ENCODE data around the gene POU6F2.

The POU6F2 gene, protein sequence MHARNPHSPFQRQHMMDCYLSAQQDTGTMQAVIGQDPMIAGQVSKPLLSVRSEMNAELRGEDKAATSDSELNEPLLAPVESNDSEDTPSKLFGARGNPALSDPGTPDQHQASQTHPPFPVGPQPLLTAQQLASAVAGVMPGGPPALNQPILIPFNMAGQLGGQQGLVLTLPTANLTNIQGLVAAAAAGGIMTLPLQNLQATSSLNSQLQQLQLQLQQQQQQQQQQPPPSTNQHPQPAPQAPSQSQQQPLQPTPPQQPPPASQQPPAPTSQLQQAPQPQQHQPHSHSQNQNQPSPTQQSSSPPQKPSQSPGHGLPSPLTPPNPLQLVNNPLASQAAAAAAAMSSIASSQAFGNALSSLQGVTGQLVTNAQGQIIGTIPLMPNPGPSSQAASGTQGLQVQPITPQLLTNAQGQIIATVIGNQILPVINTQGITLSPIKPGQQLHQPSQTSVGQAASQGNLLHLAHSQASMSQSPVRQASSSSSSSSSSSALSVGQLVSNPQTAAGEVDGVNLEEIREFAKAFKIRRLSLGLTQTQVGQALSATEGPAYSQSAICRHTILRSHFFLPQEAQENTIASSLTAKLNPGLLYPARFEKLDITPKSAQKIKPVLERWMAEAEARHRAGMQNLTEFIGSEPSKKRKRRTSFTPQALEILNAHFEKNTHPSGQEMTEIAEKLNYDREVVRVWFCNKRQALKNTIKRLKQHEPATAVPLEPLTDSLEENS

GRCh38 chr7:38977685-38978084 lies at the start of gene POU6F2:
Gene POU6F2, plus strand, starts transcription at chr7:38977909. Its CDS starts 45 bp downstream, at chr7:38977954.
- no peak within 1 kb of the TSS for H3K27ac ChIP-seq (ENCODE audit: low read depth, low read length)
- H4K20me1 ChIP-seq (ENCODE audit: control insufficient read depth, insufficient read depth, low read depth, low read length) = no peaks in the 10 kb centered on the region
- TF ChIP-seq EZH2phosphoT487 (IDR thresholded peaks at IDR 0.05; ENCODE audit: borderline replicate concordance, low read length) (no peak), CTCF (IDR thresholded peaks at IDR 0.05; ENCODE audit: low read depth, low read length, poor library complexity, severe bottlenecking) (no peak)
- H3F3A ChIP-seq (ENCODE audit: control insufficient read depth, insufficient read depth) = no peaks in the 10 kb centered on the region
- H3K4me2 ChIP-seq (ENCODE audit: low read length) = no peak within 1 kb of the TSS
- H3K27me3 ChIP-seq (ENCODE audit: control insufficient read depth, low read length) = peaks cover 5% of the 10 kb centered on the region; the same call in 1 of the 2 replicates
- H3K36me3 ChIP-seq (ENCODE audit: control insufficient read depth, low read length) = no peaks in the 10 kb centered on the region
- H3K79me2 ChIP-seq (ENCODE audit: control insufficient read depth, low read length) = no peaks in the 10 kb centered on the region
- H3K4me1 ChIP-seq (ENCODE audit: control insufficient read depth, low read length) = no peaks in the 10 kb centered on the region
- no peak within 1 kb of the TSS for H3K4me3 ChIP-seq (ENCODE audit: low read length)
- no peaks in the 10 kb centered on the region for H3K9me2 ChIP-seq (replicated peaks; ENCODE audit: control insufficient read depth, low read length)
- H3K9me3 ChIP-seq (ENCODE audit: control insufficient read depth, insufficient read depth, low read length) = no peaks in the 10 kb centered on the region

DNA sequence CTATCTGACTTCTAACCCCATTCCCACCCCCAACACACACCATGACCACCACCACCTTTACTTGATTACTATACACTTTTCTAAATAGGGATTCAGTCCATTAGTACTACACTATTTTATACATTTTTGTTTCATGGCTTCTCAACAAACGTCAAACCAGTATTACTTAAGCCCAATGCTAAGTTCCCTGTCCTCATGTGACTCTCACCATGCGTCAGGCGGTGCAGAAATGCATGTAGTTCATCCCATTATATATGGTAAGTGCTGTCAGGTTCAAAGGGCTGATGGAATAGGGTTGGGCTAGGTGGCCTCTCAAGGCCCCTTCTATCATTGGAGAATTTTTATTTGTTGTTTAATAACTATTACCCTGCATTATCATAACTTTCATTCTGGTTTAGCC lies 49.2 kb upstream of the POU6F2 start:
- H3K9me3 ChIP-seq (ENCODE audit: control insufficient read depth, insufficient read depth, low read length) = no peaks in the 10 kb centered on the region
- no peaks in the 10 kb centered on the region for H3K36me3 ChIP-seq (ENCODE audit: control insufficient read depth, low read length)
- H3K27me3 ChIP-seq (ENCODE audit: control insufficient read depth, low read length) = peaks cover 9% of the 10 kb centered on the region
- no peak overlapping the region for H3K4me2 ChIP-seq (ENCODE audit: low read length)
- no peaks in the 10 kb centered on the region for H3K9me2 ChIP-seq (replicated peaks; ENCODE audit: control insufficient read depth, low read length)
- H4K20me1 ChIP-seq (ENCODE audit: control insufficient read depth, insufficient read depth, low read depth, low read length) = no peaks in the 10 kb centered on the region
- H3K79me2 ChIP-seq (ENCODE audit: control insufficient read depth, low read length) = no peaks in the 10 kb centered on the region
- no peaks in the 10 kb centered on the region for H3F3A ChIP-seq (ENCODE audit: control insufficient read depth, insufficient read depth)
- no peak overlapping the region for H3K27ac ChIP-seq (ENCODE audit: low read depth, low read length)
- TF ChIP-seq CTCF (IDR thresholded peaks at IDR 0.05; ENCODE audit: low read depth, low read length, poor library complexity, severe bottlenecking) = no peak
- TF ChIP-seq EZH2phosphoT487 (IDR thresholded peaks at IDR 0.05; ENCODE audit: borderline replicate concordance, low read length) = no peak
- H3K4me1 ChIP-seq (ENCODE audit: control insufficient read depth, low read length) = no peaks in the 10 kb centered on the region
- no peak overlapping the region for H3K4me3 ChIP-seq (ENCODE audit: low read length)

- H3K79me2 ChIP-seq (ENCODE audit: control insufficient read depth, low read length) = no peaks in the 10 kb centered on the region
- no peaks in the 10 kb centered on the region for H3K36me3 ChIP-seq (ENCODE audit: control insufficient read depth, low read length)
- no peak overlapping the region for H3K4me3 ChIP-seq (ENCODE audit: low read length)
- H3K4me2 ChIP-seq (ENCODE audit: low read length) = no peak overlapping the region
- H3K9me2 ChIP-seq (replicated peaks; ENCODE audit: control insufficient read depth, low read length) = no peaks in the 10 kb centered on the region
- no peaks in the 10 kb centered on the region for H4K20me1 ChIP-seq (ENCODE audit: control insufficient read depth, insufficient read depth, low read depth, low read length)
- H3K27ac ChIP-seq (ENCODE audit: low read depth, low read length) = no peak overlapping the region
- no peaks in the 10 kb centered on the region for H3F3A ChIP-seq (ENCODE audit: control insufficient read depth, insufficient read depth)
- peaks cover 6% of the 10 kb centered on the region for H3K27me3 ChIP-seq (ENCODE audit: control insufficient read depth, low read length)
- no peaks in the 10 kb centered on the region for H3K4me1 ChIP-seq (ENCODE audit: control insufficient read depth, low read length)
- TF ChIP-seq CTCF (IDR thresholded peaks at IDR 0.05; ENCODE audit: low read depth, low read length, poor library complexity, severe bottlenecking) (no peak), EZH2phosphoT487 (IDR thresholded peaks at IDR 0.05; ENCODE audit: borderline replicate concordance, low read length) (no peak)
- H3K9me3 ChIP-seq (ENCODE audit: control insufficient read depth, insufficient read depth, low read length) = no peaks in the 10 kb centered on the region
Observed at GRCh38 chr7:38929460-38930171, 48.1 kb upstream of the POU6F2 start.

All from DOHH2 (cell line).